HL-60 (cell line): Measurements from ENCODE around the gene PCDHA8.
A peak's percentile ranks its signal among the peaks of the same experiment; 100 is the strongest.
"Not testable (repeated sequence)": the region's sequence is repeated elsewhere in the genome, so short reads cannot be mapped to it uniquely, and the experiment has no call there.

Experiments used
- CTCF ChIP-seq: IDR thresholded peaks from one replicate; pipeline ENCODE4 v1.5.1; 2011; ENCODE audit warnings: low read length, control low read depth, inconsistent platforms; ENCODE audit not compliant: insufficient read depth
- GABPA ChIP-seq: IDR thresholded peaks from 2 replicates; pipeline ENCODE4 v1.6.1; 2012; ENCODE audit warnings: low read depth
- POLR2AphosphoS5 ChIP-seq: IDR thresholded peaks from 2 replicates; pipeline ENCODE4 v1.6.1; 2012; ENCODE audit warnings: low read depth
- REST ChIP-seq: IDR thresholded peaks from 2 replicates; pipeline ENCODE4 v1.6.1; 2012; ENCODE audit warnings: low read depth; ENCODE audit not compliant: insufficient replicate concordance
- SPI1 ChIP-seq: IDR thresholded peaks from 2 replicates; pipeline ENCODE4 v1.6.1; 2012; ENCODE audit warnings: low read depth, mild to moderate bottlenecking, borderline replicate concordance

- not testable (repeated sequence) for TF ChIP-seq CTCF, GABPA, POLR2AphosphoS5, SPI1
- peak; percentile 36 for TF ChIP-seq REST
These were observed 44.8 kb upstream of the PCDHA8 start for GRCh38 chr5:140796072-140796717.
